HEK293 (cell line): ENCODE results near the gene GATC.
A peak's percentile ranks its signal among the peaks of the same experiment; 100 is the strongest.

Source experiments
- CTCF ChIA-PET: fragments of 350-600 bp; formaldehyde crosslinking; extraction: SDS; loops from one replicate; lab custom pipeline; 2021; ENCODE audit warnings: antibody characterized with exemption; lab: Yijun Ruan, JAX
- POLR2A ChIA-PET: fragments of 300-600 bp; formaldehyde crosslinking; extraction: SDS; loops from one replicate; lab custom pipeline; 2020; ENCODE audit warnings: antibody characterized with exemption, inconsistent platforms; lab: Yijun Ruan, JAX
- H3K27ac ChIP-seq: fragments of 200-500 bp; sonication (Bioruptor generic); 2 replicates; pipeline ENCODE4 v1.5.1; 2014; ENCODE audit warnings: low read depth, low read length, control low read depth, inconsistent platforms; ENCODE audit errors: extremely low read depth
- H3K36me3 ChIP-seq, 2 experiments: fragments of 200-500 bp in 1 of 2; sonication (Bioruptor generic) in 1 of 2; 1 replicate in 1 of 2; 2 replicates in 1 of 2; pipeline ENCODE4 v1.5.1; 2014 to 2017; ENCODE audit warnings: inconsistent platforms in 2 of 2, low read length in 2 of 2; ENCODE audit not compliant: control insufficient read depth in 2 of 2, insufficient read depth in 1 of 2
- H3K4me1 ChIP-seq: fragments of 200-500 bp; sonication (Bioruptor generic); 2 replicates; pipeline ENCODE4 v1.5.1; 2014; ENCODE audit warnings: mild to moderate bottlenecking, low read length, inconsistent platforms; ENCODE audit not compliant: control insufficient read depth, insufficient read depth
- H3K4me3 ChIP-seq: 2 replicates; pipeline ENCODE4 v1.5.1; 2011; ENCODE audit warnings: low read depth, mild to moderate bottlenecking, control low read depth, low read length, moderate library complexity
- H3K9me3 ChIP-seq: fragments of 200-500 bp; sonication (Bioruptor generic); 2 replicates; pipeline ENCODE4 v1.5.1; 2014; ENCODE audit warnings: low read depth, low read length, inconsistent platforms; ENCODE audit not compliant: control insufficient read depth, insufficient read depth
- GLIS1 ChIP-seq: fragments of 450-650 bp; formaldehyde crosslinking; IDR thresholded peaks from 2 replicates; pipeline ENCODE4 v1.5.1; 2016; ENCODE audit warnings: missing biosample characterization, missing genetic modification characterization
- KLF10 ChIP-seq: fragments of 450-650 bp; IDR thresholded peaks from 2 replicates; pipeline ENCODE4 v1.5.1; 2018; ENCODE audit warnings: missing biosample characterization, mild to moderate bottlenecking, missing genetic modification characterization
- KLF7 ChIP-seq: fragments of 450-650 bp; formaldehyde crosslinking; IDR thresholded peaks from 2 replicates; pipeline ENCODE4 v1.5.1; 2016; ENCODE audit warnings: missing biosample characterization, missing genetic modification characterization, borderline replicate concordance
- MZF1 ChIP-seq: fragments of 450-650 bp; formaldehyde crosslinking; IDR thresholded peaks from 2 replicates; pipeline ENCODE4 v1.5.1; 2017; ENCODE audit warnings: missing biosample characterization, missing genetic modification characterization, borderline replicate concordance
- OSR2 ChIP-seq: fragments of 450-650 bp; formaldehyde crosslinking; IDR thresholded peaks from 2 replicates; pipeline ENCODE4 v1.5.1; 2016; ENCODE audit warnings: missing biosample characterization, missing genetic modification characterization
- ZBTB10 ChIP-seq: fragments of 450-650 bp; formaldehyde crosslinking; IDR thresholded peaks from 2 replicates; pipeline ENCODE4 v1.5.1; 2016; ENCODE audit warnings: missing biosample characterization, missing genetic modification characterization
- ZBTB20 ChIP-seq: fragments of 450-650 bp; formaldehyde crosslinking; IDR thresholded peaks from 2 replicates; pipeline ENCODE4 v1.5.1; 2016; ENCODE audit warnings: missing biosample characterization, missing genetic modification characterization
- ZBTB21 ChIP-seq: fragments of 450-650 bp; formaldehyde crosslinking; IDR thresholded peaks from 2 replicates; pipeline ENCODE4 v1.5.1; 2017; ENCODE audit warnings: missing biosample characterization, missing genetic modification characterization
- ZFP69B ChIP-seq: fragments of 450-650 bp; formaldehyde crosslinking; IDR thresholded peaks from 2 replicates; pipeline ENCODE4 v1.5.1; 2016; ENCODE audit warnings: missing biosample characterization, missing genetic modification characterization
- ZIC2 ChIP-seq: fragments of 450-650 bp; formaldehyde crosslinking; IDR thresholded peaks from 2 replicates; pipeline ENCODE4 v1.5.1; 2016; ENCODE audit warnings: missing biosample characterization, missing genetic modification characterization
- ZNF10 ChIP-seq: fragments of 450-650 bp; formaldehyde crosslinking; IDR thresholded peaks from 2 replicates; pipeline ENCODE4 v1.5.1; 2017; ENCODE audit warnings: missing biosample characterization, missing genetic modification characterization
- ZNF324 ChIP-seq: fragments of 450-650 bp; formaldehyde crosslinking; IDR thresholded peaks from 2 replicates; pipeline ENCODE4 v1.5.1; 2016; ENCODE audit warnings: missing biosample characterization, missing genetic modification characterization
- ZNF335 ChIP-seq: fragments of 450-650 bp; formaldehyde crosslinking; conservative IDR thresholded peaks from 2 replicates; pipeline ENCODE4 v1.5.1; 2016; ENCODE audit warnings: missing biosample characterization, missing genetic modification characterization
- ZNF37A ChIP-seq: fragments of 450-650 bp; IDR thresholded peaks from 2 replicates; pipeline ENCODE4 v1.5.1; 2018; ENCODE audit warnings: missing biosample characterization, missing genetic modification characterization
- ZNF398 ChIP-seq: fragments of 450-650 bp; formaldehyde crosslinking; IDR thresholded peaks from 2 replicates; pipeline ENCODE4 v1.5.1; 2017; ENCODE audit warnings: missing biosample characterization, missing genetic modification characterization
- ZNF473 ChIP-seq: fragments of 450-650 bp; formaldehyde crosslinking; IDR thresholded peaks from 2 replicates; pipeline ENCODE4 v1.5.1; 2017; ENCODE audit warnings: missing biosample characterization, missing genetic modification characterization
- ZNF530 ChIP-seq: fragments of 450-650 bp; formaldehyde crosslinking; IDR thresholded peaks from 2 replicates; pipeline ENCODE4 v1.5.1; 2016; ENCODE audit warnings: low read depth, missing biosample characterization, missing genetic modification characterization
- ZNF560 ChIP-seq: fragments of 450-650 bp; formaldehyde crosslinking; IDR thresholded peaks from 2 replicates; pipeline ENCODE4 v1.5.1; 2017; ENCODE audit warnings: missing biosample characterization, missing genetic modification characterization, borderline replicate concordance
- ZNF664 ChIP-seq: fragments of 450-650 bp; formaldehyde crosslinking; IDR thresholded peaks from 2 replicates; pipeline ENCODE4 v1.5.1; 2016; ENCODE audit warnings: missing biosample characterization, missing genetic modification characterization
- ZNF701 ChIP-seq: fragments of 450-650 bp; formaldehyde crosslinking; IDR thresholded peaks from 2 replicates; pipeline ENCODE4 v1.5.1; 2016; ENCODE audit warnings: missing biosample characterization, missing genetic modification characterization
- ZNF785 ChIP-seq: fragments of 450-650 bp; formaldehyde crosslinking; IDR thresholded peaks from 2 replicates; pipeline ENCODE4 v1.5.1; 2016; ENCODE audit warnings: missing biosample characterization, missing genetic modification characterization
- ZSCAN30 ChIP-seq: fragments of 450-650 bp; IDR thresholded peaks from 2 replicates; pipeline ENCODE4 v1.5.1; 2018; ENCODE audit warnings: missing biosample characterization, mild to moderate bottlenecking, missing genetic modification characterization, moderate library complexity
- ZSCAN4 ChIP-seq: fragments of 450-650 bp; formaldehyde crosslinking; IDR thresholded peaks from 2 replicates; pipeline ENCODE4 v1.5.1; 2017; ENCODE audit warnings: missing biosample characterization, missing genetic modification characterization
- TF ChIP-seq, protein P1 (sequence below): fragments of 450-650 bp; formaldehyde crosslinking; IDR thresholded peaks from 2 replicates; pipeline ENCODE4 v1.5.1; 2016; ENCODE audit warnings: missing biosample characterization, missing genetic modification characterization, low read depth
- TF ChIP-seq, protein P2 (sequence below): fragments of 450-650 bp; formaldehyde crosslinking; IDR thresholded peaks from 2 replicates; pipeline ENCODE4 v1.5.1; 2016; ENCODE audit warnings: missing biosample characterization, missing genetic modification characterization

Gene GATC

GRCh38 chr12:120412421-120412820 lies 33.8 kb upstream of the GATC start:
- H3K4me1 ChIP-seq, result 0 out of 2 replicates have a peak, but pooled peaks cover 3% of the 10 kb centered on the region
- ChIA-PET POLR2A (no interaction called here), CTCF (interaction anchor here (1.6 kb wide), 1 partner anchor 9 kb away, joined by 5 read pairs; no protein-coding TSS in a partner anchor)
- no peaks in the 10 kb centered on the region for H3K36me3 ChIP-seq
- H3K27ac ChIP-seq, result no peak overlapping the region
- H3K9me3 ChIP-seq, result no peaks in the 10 kb centered on the region
- H3K4me3 ChIP-seq, result no peak overlapping the region
- TF ChIP-seq ZBTB20 (tag by site-specific recombination), result 0 out of 2 replicates have a peak, but pooled peaks have one; percentile 2
- no peak for TF ChIP-seq ZNF560 (tag by site-specific recombination)
- 0 out of 2 replicates have a peak, but pooled peaks have one; percentile 8 for TF ChIP-seq GLIS1
- TF ChIP-seq, all 188 proteins: peak for 2

GRCh38 chr12:120413901-120414695 lies 32.1 kb upstream of the GATC start:
- H3K36me3 ChIP-seq, result no peaks in the 10 kb centered on the region
- H3K4me1 ChIP-seq, result 0 out of 2 replicates have a peak, but pooled peaks cover 3% of the 10 kb centered on the region
- POLR2A ChIA-PET, result interaction anchor here (0.6 kb wide), 1 partner anchor 66 kb away, joined by 4 read pairs; no protein-coding TSS in a partner anchor
- peak overlapping the region; percentile 71 for H3K27ac ChIP-seq
- H3K9me3 ChIP-seq, result no peaks in the 10 kb centered on the region
- TF ChIP-seq, protein P1, sequence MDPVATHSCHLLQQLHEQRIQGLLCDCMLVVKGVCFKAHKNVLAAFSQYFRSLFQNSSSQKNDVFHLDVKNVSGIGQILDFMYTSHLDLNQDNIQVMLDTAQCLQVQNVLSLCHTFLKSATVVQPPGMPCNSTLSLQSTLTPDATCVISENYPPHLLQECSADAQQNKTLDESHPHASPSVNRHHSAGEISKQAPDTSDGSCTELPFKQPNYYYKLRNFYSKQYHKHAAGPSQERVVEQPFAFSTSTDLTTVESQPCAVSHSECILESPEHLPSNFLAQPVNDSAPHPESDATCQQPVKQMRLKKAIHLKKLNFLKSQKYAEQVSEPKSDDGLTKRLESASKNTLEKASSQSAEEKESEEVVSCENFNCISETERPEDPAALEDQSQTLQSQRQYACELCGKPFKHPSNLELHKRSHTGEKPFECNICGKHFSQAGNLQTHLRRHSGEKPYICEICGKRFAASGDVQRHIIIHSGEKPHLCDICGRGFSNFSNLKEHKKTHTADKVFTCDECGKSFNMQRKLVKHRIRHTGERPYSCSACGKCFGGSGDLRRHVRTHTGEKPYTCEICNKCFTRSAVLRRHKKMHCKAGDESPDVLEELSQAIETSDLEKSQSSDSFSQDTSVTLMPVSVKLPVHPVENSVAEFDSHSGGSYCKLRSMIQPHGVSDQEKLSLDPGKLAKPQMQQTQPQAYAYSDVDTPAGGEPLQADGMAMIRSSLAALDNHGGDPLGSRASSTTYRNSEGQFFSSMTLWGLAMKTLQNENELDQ (tag by site-specific recombination), result no peak
- TF ChIP-seq ZNF10 (tag by site-specific recombination) (no peak), ZFP69B (tag by site-specific recombination) (no peak), KLF7 (tag by site-specific recombination) (peak; percentile 20; the same call in 1 of the 2 replicates), ZBTB10 (tag by site-specific recombination) (no peak), MZF1 (no peak), ZNF37A (no peak), ZNF335 (tag by site-specific recombination) (peak; percentile 53), ZNF701 (tag by site-specific recombination) (no peak), ZNF530 (no peak), ZNF785 (tag by site-specific recombination) (0 out of 2 replicates have a peak, but pooled peaks have one; percentile 13), ZSCAN30 (tag by site-specific recombination) (0 out of 2 replicates have a peak, but pooled peaks have one; percentile 22), ZNF664 (tag by site-specific recombination) (peak; percentile 96), ZBTB21 (tag by site-specific recombination) (no peak), ZNF324 (tag by site-specific recombination) (no peak), ZNF398 (peak; percentile 44), ZNF473 (tag by site-specific recombination) (peak; percentile 47; the same call in 1 of the 2 replicates), ZSCAN4 (tag by site-specific recombination) (peak; percentile 92), KLF10 (tag by site-specific recombination) (no peak), OSR2 (tag by site-specific recombination) (no peak), ZIC2 (no peak)
- TF ChIP-seq, protein P2, sequence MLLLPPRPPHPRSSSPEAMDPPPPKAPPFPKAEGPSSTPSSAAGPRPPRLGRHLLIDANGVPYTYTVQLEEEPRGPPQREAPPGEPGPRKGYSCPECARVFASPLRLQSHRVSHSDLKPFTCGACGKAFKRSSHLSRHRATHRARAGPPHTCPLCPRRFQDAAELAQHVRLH (tag by site-specific recombination), result 0 out of 2 replicates have a peak, but pooled peaks have one; percentile 24
- TF ChIP-seq, all 188 proteins: peak for 9
- CTCF ChIA-PET, result interaction anchor here (0.6 to 1.6 kb wide), 3 partner anchors 11 to 47 kb away, joined by 5 read pairs; no protein-coding TSS in a partner anchor
- H3K4me3 ChIP-seq, result no peak overlapping the region
